H9 (cell line): ENCODE measurements around the gene TECPR2. TPM values are rescaled to one million over a fixed set of nuclear protein-coding genes. Genes with fewer than 3 reads are reported as not detected.

ENCODE experiments used
- DNase-seq: peaks from one replicate; pipeline ENCODE4 v3.0.0-alpha.2; 2017
- H2AFZ ChIP-seq: one replicate; pipeline ENCODE4 v1.6.1; 2013; ENCODE audit warnings: mild to moderate bottlenecking, low read length, control low read depth, moderate library complexity
- H2AK5ac ChIP-seq: 2 replicates; pipeline ENCODE4 v1.6.1; 2013; ENCODE audit warnings: low read length, control low read depth, mixed read lengths; ENCODE audit not compliant: insufficient read length
- H2BK120ac ChIP-seq: one replicate; pipeline ENCODE4 v1.6.1; 2013; ENCODE audit warnings: low read depth, mild to moderate bottlenecking, low read length, control low read depth, inconsistent platforms; ENCODE audit not compliant: poor library complexity, severe bottlenecking
- H2BK12ac ChIP-seq: 2 replicates; pipeline ENCODE4 v1.6.1; 2013; ENCODE audit warnings: low read length, control low read depth, mixed read lengths, low read depth; ENCODE audit not compliant: insufficient read length
- H2BK15ac ChIP-seq: 2 replicates; pipeline ENCODE4 v1.6.1; 2013; ENCODE audit warnings: low read depth, low read length, control low read depth
- H2BK20ac ChIP-seq: one replicate; pipeline ENCODE4 v1.6.1; 2013; ENCODE audit warnings: low read depth, mild to moderate bottlenecking, low read length, control low read depth, inconsistent platforms; ENCODE audit not compliant: poor library complexity, severe bottlenecking
- H2BK5ac ChIP-seq: 2 replicates; pipeline ENCODE4 v1.6.1; 2013; ENCODE audit warnings: low read length, control low read depth, mixed read lengths; ENCODE audit not compliant: insufficient read length
- H3K14ac ChIP-seq: 2 replicates; pipeline ENCODE4 v1.6.1; 2013; ENCODE audit warnings: low read length, control low read depth; ENCODE audit not compliant: insufficient read depth
- H3K18ac ChIP-seq: 2 replicates; pipeline ENCODE4 v1.6.1; 2013; ENCODE audit warnings: low read depth, mild to moderate bottlenecking, mixed read lengths, low read length, control low read depth; ENCODE audit not compliant: insufficient read length
- H3K23ac ChIP-seq: 2 replicates; pipeline ENCODE4 v1.6.1; 2013; ENCODE audit warnings: low read length, control low read depth, mixed read lengths, low read depth; ENCODE audit not compliant: insufficient read length
- H3K23me2 ChIP-seq: 2 replicates; pipeline ENCODE4 v1.6.1; 2013; ENCODE audit warnings: low read depth, mild to moderate bottlenecking, mixed read lengths, low read length, control low read depth; ENCODE audit not compliant: insufficient read length, poor library complexity, severe bottlenecking
- H3K27ac ChIP-seq: 2 replicates; pipeline ENCODE4 v1.5.1; 2013; ENCODE audit warnings: low read length, control low read depth, mixed read lengths, low read depth; ENCODE audit not compliant: insufficient read length
- H3K27me3 ChIP-seq: 2 replicates; pipeline ENCODE4 v1.6.1; 2013; ENCODE audit warnings: low read length, control low read depth, inconsistent platforms; ENCODE audit not compliant: insufficient read depth
- H3K4ac ChIP-seq: 2 replicates; pipeline ENCODE4 v1.6.1; 2013; ENCODE audit warnings: low read depth, mild to moderate bottlenecking, control low read depth, inconsistent platforms, low read length, moderate library complexity
- H3K4me1 ChIP-seq: 2 replicates; pipeline ENCODE4 v1.6.1; 2013; ENCODE audit warnings: low read length, control low read depth, inconsistent platforms; ENCODE audit not compliant: insufficient read depth
- H3K4me2 ChIP-seq: 2 replicates; pipeline ENCODE4 v1.6.1; 2013; ENCODE audit warnings: low read length, control low read depth, mixed read lengths; ENCODE audit not compliant: insufficient read length, insufficient read depth
- H3K56ac ChIP-seq: 2 replicates; pipeline ENCODE4 v1.6.1; 2013; ENCODE audit warnings: low read depth, mild to moderate bottlenecking, mixed read lengths, low read length, control low read depth; ENCODE audit not compliant: insufficient read length
- H3K79me1 ChIP-seq: 2 replicates; pipeline ENCODE4 v1.6.1; 2013; ENCODE audit warnings: low read depth, mild to moderate bottlenecking, moderate library complexity, low read length, control low read depth, inconsistent platforms; ENCODE audit not compliant: insufficient read depth, poor library complexity, severe bottlenecking
- H3K79me2 ChIP-seq: 2 replicates; pipeline ENCODE4 v1.6.1; 2013; ENCODE audit warnings: low read length, control low read depth, inconsistent platforms; ENCODE audit not compliant: insufficient read depth
- H3K9ac ChIP-seq: 2 replicates; pipeline ENCODE4 v1.6.1; 2013; ENCODE audit warnings: low read length, control low read depth, mixed read lengths; ENCODE audit not compliant: insufficient read length; ENCODE audit errors: extremely low read depth
- H3K9me3 ChIP-seq: one replicate; pipeline ENCODE4 v1.6.1; 2013; ENCODE audit warnings: low read depth, low read length, inconsistent platforms; ENCODE audit not compliant: control insufficient read depth
- H3T11ph ChIP-seq: one replicate; pipeline ENCODE4 v1.6.1; 2013; ENCODE audit warnings: mild to moderate bottlenecking, low read length, control low read depth, inconsistent platforms
- H4K20me1 ChIP-seq: one replicate; pipeline ENCODE4 v1.6.1; 2013; ENCODE audit not compliant: control insufficient read depth, insufficient read length, insufficient read depth
- H4K5ac ChIP-seq: 2 replicates; pipeline ENCODE4 v1.6.1; 2013; ENCODE audit warnings: low read depth, mild to moderate bottlenecking, mixed read lengths, low read length, control low read depth; ENCODE audit not compliant: insufficient read length
- H4K8ac ChIP-seq: replicated peaks from 2 replicates; pipeline ENCODE4 v1.6.1; 2013; ENCODE audit warnings: low read length, control low read depth, mixed read lengths, low read depth; ENCODE audit not compliant: insufficient read length
- H4K91ac ChIP-seq: 2 replicates; pipeline ENCODE4 v1.6.1; 2013; ENCODE audit warnings: low read depth, mild to moderate bottlenecking, moderate library complexity, mixed read lengths, low read length, control low read depth; ENCODE audit not compliant: insufficient read length
- H3K27ac Mint-ChIP-seq, 3 experiments: 2 replicates in 2 of 3; 3 replicates in 1 of 3; pipeline ENCODE4 v1.8.0; 2020 to 2021; ENCODE audit warnings: mixed read lengths in 3 of 3, mild to moderate bottlenecking in 1 of 3, moderate library complexity in 1 of 3
- H3K27me3 Mint-ChIP-seq: 2 replicates; pipeline ENCODE4 v1.8.0; 2021; ENCODE audit warnings: low read depth, mild to moderate bottlenecking, moderate library complexity, mixed read lengths
- H3K36me3 Mint-ChIP-seq, 3 experiments: 2 replicates in 2 of 3; 3 replicates in 1 of 3; pipeline ENCODE4 v1.8.0; 2020 to 2021; ENCODE audit warnings: low read depth in 3 of 3, mixed read lengths in 3 of 3; ENCODE audit not compliant: insufficient read depth in 1 of 3
- H3K4me1 Mint-ChIP-seq, 2 experiments: 2 replicates each; pipeline ENCODE4 v1.8.0; 2020; ENCODE audit warnings: mixed read lengths in 2 of 2
- H3K4me3 Mint-ChIP-seq, 2 experiments: 2 replicates in 1 of 2; 3 replicates in 1 of 2; pipeline ENCODE4 v1.8.0; 2020 to 2021; ENCODE audit warnings: mild to moderate bottlenecking in 2 of 2, mixed read lengths in 2 of 2, moderate library complexity in 1 of 2
- H3K9me3 Mint-ChIP-seq, 2 experiments: 2 replicates in 1 of 2; 3 replicates in 1 of 2; pipeline ENCODE4 v1.8.0; 2020; ENCODE audit warnings: mild to moderate bottlenecking in 2 of 2, mixed read lengths in 2 of 2, moderate library complexity in 1 of 2
- WGBS: extraction: QIAGEN DNeasy Blood & Tissue Kit; methylation state at CpG from one replicate; pipeline ENCODE4 v1.1.7; 2013; ENCODE audit warnings: missing lambda C conversion rate, low lambda C conversion rate, mixed read lengths; ENCODE audit not compliant: insufficient read length; ENCODE audit errors: extremely low coverage; 5-methylcytosine and 5-hydroxymethylcytosine counted together
- total RNA-seq: library from RNA; stranded (reverse); gene quantifications from 2 replicates; pipeline ENCODE4 v1.2.1, GENCODE V29; 2021
- TF ChIP-seq, protein P1 (sequence below): fragments of 200-600 bp; sonication (generic); conservative IDR thresholded peaks from 3 replicates; pipeline ENCODE4 v1.8.0; 2021; ENCODE audit warnings: antibody characterized with exemption, mild to moderate bottlenecking

Gene TECPR2
- total RNA-seq, 1 experiment from 2014 or later: 15.4 TPM

DNA sequence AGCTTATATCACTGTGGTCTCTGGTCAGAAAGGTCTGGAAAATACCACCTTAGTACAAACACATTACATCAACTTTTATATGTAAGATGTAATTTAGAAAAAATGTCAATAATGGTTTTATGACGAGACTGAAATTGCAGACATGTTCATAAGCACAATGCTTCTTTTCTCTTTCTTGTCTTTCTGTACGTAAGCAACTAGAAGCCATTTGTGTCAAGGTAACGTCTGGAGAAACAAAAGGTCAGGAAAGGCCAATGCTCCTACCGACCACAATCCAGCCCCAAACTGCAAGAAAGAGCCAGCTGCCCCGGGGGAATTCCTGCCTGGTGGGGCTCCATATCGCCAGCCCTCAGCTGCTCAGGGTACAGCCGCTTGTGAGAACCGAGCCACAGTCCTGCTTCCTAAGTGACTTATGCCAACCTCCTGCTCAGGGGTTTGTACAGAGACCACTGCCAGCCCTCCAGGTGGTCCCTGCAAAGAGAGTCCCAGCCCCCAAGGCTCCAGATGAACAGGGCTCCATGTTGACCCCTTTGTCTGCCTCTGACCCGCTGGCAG is 36.9 kb upstream of the TECPR2 start:
- H3K4ac ChIP-seq: no peak overlapping the region
- no peak overlapping the region for H3K27ac Mint-ChIP-seq
- no peaks in the 10 kb centered on the region for H3K4me1 ChIP-seq
- H4K8ac ChIP-seq: no peak overlapping the region
- DNase-seq: no peak
- no peak overlapping the region for H3K56ac ChIP-seq
- no peak overlapping the region for H2BK5ac ChIP-seq
- no peak overlapping the region for H3K18ac ChIP-seq
- no peak overlapping the region for H3K4me3 Mint-ChIP-seq
- no peaks in the 10 kb centered on the region for H3K79me2 ChIP-seq
- H2BK15ac ChIP-seq: no peak overlapping the region
- H3K23ac ChIP-seq: no peak overlapping the region
- no peak overlapping the region for H3K27ac ChIP-seq
- no peaks in the 10 kb centered on the region for H4K20me1 ChIP-seq
- H3K36me3 Mint-ChIP-seq: peaks cover 0 to 9% (median 4%) of the 10 kb centered on the region in 3 experiments; a peak in 5 of 7 replicates
- H3K4me1 Mint-ChIP-seq: peaks cover 5 to 8% of the 10 kb centered on the region in 2 experiments
- no peak overlapping the region for H4K5ac ChIP-seq
- H2AK5ac ChIP-seq: no peak overlapping the region
- no peaks in the 10 kb centered on the region for H3K27me3 ChIP-seq
- H3K9ac ChIP-seq: no peak overlapping the region
- no peak overlapping the region for H3T11ph ChIP-seq
- WGBS: no CpG with 5 or more reads among the region's 9 CpGs
- H4K91ac ChIP-seq: no peak overlapping the region
- no peak overlapping the region for H3K14ac ChIP-seq
- no peak overlapping the region for H2BK12ac ChIP-seq
- no peak overlapping the region for H2AFZ ChIP-seq
- H3K27me3 Mint-ChIP-seq: no peaks in the 10 kb centered on the region
- no peak overlapping the region for H2BK20ac ChIP-seq
- no peaks in the 10 kb centered on the region for H3K23me2 ChIP-seq
- TF ChIP-seq, protein P1, sequence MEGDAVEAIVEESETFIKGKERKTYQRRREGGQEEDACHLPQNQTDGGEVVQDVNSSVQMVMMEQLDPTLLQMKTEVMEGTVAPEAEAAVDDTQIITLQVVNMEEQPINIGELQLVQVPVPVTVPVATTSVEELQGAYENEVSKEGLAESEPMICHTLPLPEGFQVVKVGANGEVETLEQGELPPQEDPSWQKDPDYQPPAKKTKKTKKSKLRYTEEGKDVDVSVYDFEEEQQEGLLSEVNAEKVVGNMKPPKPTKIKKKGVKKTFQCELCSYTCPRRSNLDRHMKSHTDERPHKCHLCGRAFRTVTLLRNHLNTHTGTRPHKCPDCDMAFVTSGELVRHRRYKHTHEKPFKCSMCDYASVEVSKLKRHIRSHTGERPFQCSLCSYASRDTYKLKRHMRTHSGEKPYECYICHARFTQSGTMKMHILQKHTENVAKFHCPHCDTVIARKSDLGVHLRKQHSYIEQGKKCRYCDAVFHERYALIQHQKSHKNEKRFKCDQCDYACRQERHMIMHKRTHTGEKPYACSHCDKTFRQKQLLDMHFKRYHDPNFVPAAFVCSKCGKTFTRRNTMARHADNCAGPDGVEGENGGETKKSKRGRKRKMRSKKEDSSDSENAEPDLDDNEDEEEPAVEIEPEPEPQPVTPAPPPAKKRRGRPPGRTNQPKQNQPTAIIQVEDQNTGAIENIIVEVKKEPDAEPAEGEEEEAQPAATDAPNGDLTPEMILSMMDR: no peak
- no peak overlapping the region for H2BK120ac ChIP-seq
- H3K79me1 ChIP-seq: no peaks in the 10 kb centered on the region
- H3K9me3 ChIP-seq: no peaks in the 10 kb centered on the region
- no peaks in the 10 kb centered on the region for H3K9me3 Mint-ChIP-seq
- H3K4me2 ChIP-seq: no peak overlapping the region
